HEK293T (cell line): ENCODE data around the gene NINL.

ENCODE experiments used
- CTCF ChIA-PET: fragments of 350-600 bp; formaldehyde crosslinking; extraction: SDS; loops from one replicate; lab custom pipeline; 2021; ENCODE audit warnings: antibody characterized with exemption, inconsistent platforms; lab: Yijun Ruan, JAX
- POLR2A ChIA-PET: fragments of 350-600 bp; formaldehyde crosslinking; extraction: SDS; loops from one replicate; lab custom pipeline; 2020; ENCODE audit warnings: antibody characterized with exemption, inconsistent platforms; lab: Yijun Ruan, JAX
- DNase-seq: peaks from one replicate; pipeline ENCODE4 v3.0.0; 2012; ENCODE audit warnings: mixed read lengths; ENCODE audit errors: extremely low spot score
- ARNT ChIP-seq: fragments of 450-650 bp; IDR thresholded peaks from 2 replicates; pipeline ENCODE4 v1.6.1; 2017; ENCODE audit warnings: mild to moderate bottlenecking
- BHLHE40 ChIP-seq: fragments of 450-650 bp; IDR thresholded peaks from 2 replicates; pipeline ENCODE4 v1.6.1; 2016; ENCODE audit warnings: mild to moderate bottlenecking, moderate library complexity, borderline replicate concordance
- CTBP1 ChIP-seq: fragments of 450-650 bp; IDR thresholded peaks from 2 replicates; pipeline ENCODE4 v1.6.1; 2016; ENCODE audit warnings: borderline replicate concordance
- ELF4 ChIP-seq: fragments of 450-650 bp; IDR thresholded peaks from 2 replicates; pipeline ENCODE4 v1.6.1; 2017; ENCODE audit warnings: antibody characterized with exemption
- FOXA1 ChIP-seq: fragments of 450-650 bp; IDR thresholded peaks from 2 replicates; pipeline ENCODE4 v1.6.1; 2016; ENCODE audit warnings: mild to moderate bottlenecking
- FOXK2 ChIP-seq: fragments of 450-650 bp; IDR thresholded peaks from 2 replicates; pipeline ENCODE4 v1.6.1; 2016; ENCODE audit warnings: mild to moderate bottlenecking
- FOXM1 ChIP-seq: fragments of 450-650 bp; IDR thresholded peaks from 2 replicates; pipeline ENCODE4 v1.6.1; 2017; ENCODE audit warnings: mild to moderate bottlenecking, borderline replicate concordance
- HDGF ChIP-seq: fragments of 450-650 bp; IDR thresholded peaks from 2 replicates; pipeline ENCODE4 v1.6.1; 2017; ENCODE audit warnings: antibody characterized with exemption, borderline replicate concordance
- L3MBTL2 ChIP-seq: fragments of 450-650 bp; conservative IDR thresholded peaks from 2 replicates; pipeline ENCODE4 v1.6.1; 2016; ENCODE audit warnings: mild to moderate bottlenecking
- LEF1 ChIP-seq: fragments of 450-650 bp; IDR thresholded peaks from 2 replicates; pipeline ENCODE4 v1.6.1; 2017; ENCODE audit warnings: mild to moderate bottlenecking, borderline replicate concordance
- NFRKB ChIP-seq: fragments of 450-650 bp; IDR thresholded peaks from 2 replicates; pipeline ENCODE4 v1.6.1; 2016; ENCODE audit warnings: mild to moderate bottlenecking, moderate library complexity
- PKNOX1 ChIP-seq: fragments of 450-650 bp; IDR thresholded peaks from 2 replicates; pipeline ENCODE4 v1.6.1; 2016
- SP1 ChIP-seq: fragments of 450-650 bp; IDR thresholded peaks from 2 replicates; pipeline ENCODE4 v1.6.1; 2017
- SUZ12 ChIP-seq: fragments of 450-650 bp; IDR thresholded peaks from 2 replicates; pipeline ENCODE4 v1.6.1; 2016; ENCODE audit warnings: mild to moderate bottlenecking
- TARDBP ChIP-seq: fragments of 450-650 bp; IDR thresholded peaks from 2 replicates; pipeline ENCODE4 v1.6.1; 2016
- ZNF384 ChIP-seq: fragments of 450-650 bp; IDR thresholded peaks from 2 replicates; pipeline ENCODE4 v1.6.1; 2016

NINL gene

DNA sequence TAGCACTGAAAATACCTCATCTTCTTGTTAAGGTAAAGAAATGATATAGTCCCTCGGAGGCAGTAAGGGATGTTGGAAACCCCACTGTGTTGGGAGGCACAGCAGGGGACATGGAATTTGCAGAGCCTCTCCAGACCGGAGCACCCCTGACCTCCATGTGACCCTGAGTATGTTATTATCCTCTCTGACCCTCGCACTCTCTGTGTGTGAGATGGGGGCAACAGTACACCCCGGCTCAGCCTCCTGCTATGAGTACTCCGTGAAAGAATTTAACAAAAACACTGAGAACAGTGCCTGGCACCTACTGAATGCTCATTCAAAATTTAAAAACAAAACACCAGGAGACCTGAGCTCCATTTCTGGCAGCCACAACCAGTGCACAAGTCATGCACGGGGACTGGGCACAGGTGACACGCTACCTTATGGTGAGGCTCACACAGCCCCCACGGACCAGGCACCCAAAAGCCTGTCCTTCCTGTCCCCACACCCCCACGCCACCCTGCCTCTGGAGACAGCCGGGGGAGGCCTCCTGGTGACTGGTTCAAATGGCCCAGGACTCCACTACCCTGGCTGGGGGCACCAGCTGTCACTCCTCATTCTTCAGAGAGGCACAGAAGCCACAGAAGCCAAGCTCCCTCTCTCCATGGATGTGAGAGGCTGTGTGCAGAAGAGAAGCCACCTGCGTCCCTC is 6.1 kb downstream of the NINL start:
- CTCF ChIA-PET: no interaction called here
- TF ChIP-seq CTBP1 (no peak), SP1 (no peak), FOXA1 (no peak), NFRKB (no peak), SUZ12 (no peak), BHLHE40 (no peak), L3MBTL2 (no peak), FOXK2 (no peak), TARDBP (no peak), FOXM1 (no peak), ZNF384 (no peak)
- POLR2A ChIA-PET: no interaction called here
- no peak for DNase-seq

GRCh38 chr20:25576783-25577530 is 8.4 kb downstream of the NINL start:
- ChIA-PET POLR2A (no interaction called here), CTCF (no interaction called here)
- TF ChIP-seq ZNF384: no peak
- TF ChIP-seq LEF1: no peak
- no peak for TF ChIP-seq SUZ12
- TF ChIP-seq FOXK2: no peak
- TF ChIP-seq ARNT: no peak
- TF ChIP-seq HDGF: no peak
- no peak for TF ChIP-seq SP1
- TF ChIP-seq FOXM1: no peak
- no peak for TF ChIP-seq ELF4
- TF ChIP-seq PKNOX1: no peak
- DNase-seq: no peak

GRCh38 chr20:25574411-25574810 is 10.9 kb downstream of the NINL start:
- ChIA-PET CTCF (no interaction called here), POLR2A (interaction anchor here (0.8 kb wide), 1 partner anchor 10 kb away, joined by 3 read pairs; no protein-coding TSS in a partner anchor)
- peak; percentile 34 for DNase-seq
- no peak for TF ChIP-seq NFRKB
- no peak for TF ChIP-seq FOXM1
- no peak for TF ChIP-seq L3MBTL2
- no peak for TF ChIP-seq FOXA1
- TF ChIP-seq TARDBP: no peak
- no peak for TF ChIP-seq ELF4

GRCh38 chr20:25573288-25574251 is 11.8 kb downstream of the NINL start:
- DNase-seq: no peak
- CTCF ChIA-PET: no interaction called here

DNA sequence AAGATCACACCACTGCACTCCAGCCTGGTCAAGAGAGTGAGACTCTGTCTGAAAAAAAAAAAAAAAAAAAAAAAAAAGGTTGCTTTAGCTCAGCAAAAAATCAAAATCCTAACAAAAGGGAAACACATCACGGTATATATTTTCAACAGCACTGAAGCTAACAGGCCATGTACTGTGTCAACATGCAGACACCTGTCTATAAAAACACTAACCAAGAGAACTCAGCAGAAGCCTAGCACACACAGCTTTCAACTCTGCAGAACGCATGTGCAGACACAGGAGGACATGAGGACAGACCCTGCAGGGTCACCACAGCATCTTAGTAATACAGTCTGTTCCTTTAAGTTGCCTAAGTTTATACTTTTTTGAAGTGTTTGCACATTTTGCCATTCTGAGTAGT is 13.5 kb downstream of the NINL start:
- DNase-seq: no peak
- ChIA-PET POLR2A (no interaction called here), CTCF (no interaction called here)
- no peak for TF ChIP-seq SP1
- no peak for TF ChIP-seq PKNOX1
- no peak for TF ChIP-seq CTBP1
- TF ChIP-seq NFRKB: no peak
- TF ChIP-seq ZNF384: no peak
- no peak for TF ChIP-seq BHLHE40
- TF ChIP-seq ELF4: no peak

More at GRCh38 chr20:25573288-25574251, 11.8 kb downstream of the NINL start:
- TF ChIP-seq PKNOX1 (no peak), BHLHE40 (no peak), FOXM1 (no peak), FOXK2 (no peak), L3MBTL2 (no peak), LEF1 (no peak), TARDBP (no peak), FOXA1 (no peak), ARNT (no peak), HDGF (no peak), ELF4 (no peak), CTBP1 (no peak)
- POLR2A ChIA-PET: interaction anchor here (0.8 kb wide), 1 partner anchor 11 kb away, joined by 3 read pairs; no protein-coding TSS in a partner anchor

DNA sequence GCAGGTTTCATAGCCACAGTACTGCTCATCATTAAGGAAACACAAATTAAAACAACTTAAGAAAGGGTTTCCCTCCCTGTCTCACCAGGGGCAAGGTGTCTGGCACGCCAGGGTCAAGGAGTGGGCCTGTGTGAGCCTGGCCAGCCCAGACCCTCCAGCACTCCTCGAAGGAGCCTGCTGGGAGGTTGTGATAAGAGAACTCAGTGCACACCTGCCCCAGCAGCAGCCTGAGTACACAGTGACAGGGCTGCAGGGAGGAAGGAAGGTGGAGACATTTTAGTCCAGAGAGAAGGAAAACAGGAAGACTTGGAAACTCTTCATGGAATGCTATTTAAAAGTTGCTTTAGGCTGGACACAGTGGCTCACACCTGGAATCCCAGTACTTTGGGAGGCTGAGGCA is 14.1 kb downstream of the NINL start:
- ChIA-PET POLR2A (no interaction called here), CTCF (no interaction called here)
- TF ChIP-seq FOXA1 (no peak), BHLHE40 (no peak), HDGF (no peak), SUZ12 (no peak), PKNOX1 (no peak), CTBP1 (no peak), TARDBP (no peak), SP1 (no peak), FOXM1 (no peak), FOXK2 (no peak), ELF4 (no peak), L3MBTL2 (no peak), ZNF384 (no peak), LEF1 (no peak), NFRKB (no peak), ARNT (no peak)
- DNase-seq: no peak
